Thymus (tissue), 11 donors: Measurements from ENCODE around the gene PRKACB. TPM values are rescaled to one million over a fixed set of nuclear protein-coding genes. Genes with fewer than 3 reads are reported as not detected.

ENCODE experiments used
- DNase-seq, 9 donors: peaks; one replicate each; pipeline ENCODE4 v3.0.0-alpha.2; 2013; ENCODE audit warnings: low spot score in 9 of 9, low read depth in 6 of 9, missing footprints in 1 of 9
- H3K27ac ChIP-seq, 2 donors: one replicate each; pipeline ENCODE4 v1.5.1; 2013; ENCODE audit warnings: control low read depth in 1 of 2, low read depth in 1 of 2, low read length in 1 of 2, mild to moderate bottlenecking in 1 of 2, moderate library complexity in 1 of 2
- H3K27me3 ChIP-seq, 2 donors: one replicate each; pipeline ENCODE4 v1.5.1; 2013; ENCODE audit warnings: low read length in 1 of 2; ENCODE audit not compliant: control insufficient read depth in 2 of 2, insufficient read depth in 1 of 2
- H3K36me3 ChIP-seq, 2 donors: one replicate each; pipeline ENCODE4 v1.5.1; 2013; ENCODE audit warnings: low read length in 1 of 2, mild to moderate bottlenecking in 1 of 2, moderate library complexity in 1 of 2; ENCODE audit not compliant: control insufficient read depth in 2 of 2, insufficient read depth in 2 of 2
- H3K4me1 ChIP-seq, 2 donors: one replicate each; pipeline ENCODE4 v1.5.1; 2013; ENCODE audit warnings: low read length in 2 of 2; ENCODE audit not compliant: control insufficient read depth in 2 of 2, insufficient read depth in 2 of 2
- H3K4me3 ChIP-seq, 2 donors: one replicate each; pipeline ENCODE4 v1.5.1; 2013; ENCODE audit warnings: low read length in 2 of 2, control low read depth in 1 of 2, mild to moderate bottlenecking in 1 of 2
- H3K9me3 ChIP-seq, 2 donors: one replicate each; pipeline ENCODE4 v1.5.1; 2013; ENCODE audit warnings: low read length in 1 of 2, mild to moderate bottlenecking in 1 of 2; ENCODE audit not compliant: control insufficient read depth in 2 of 2, insufficient read depth in 1 of 2
- WGBS: extraction: QIAGEN DNeasy Blood & Tissue Kit; methylation state at CpG from one replicate; pipeline ENCODE4 v1.1.7; 2013; 5-methylcytosine and 5-hydroxymethylcytosine counted together
- polyA plus RNA-seq: library from polyadenylated mRNA; stranded (reverse); fragments of 200-250 nt; gene quantifications from one replicate; pipeline ENCODE4 v1.2.3, GENCODE V29; 2013
- total RNA-seq: library from RNA; stranded (reverse); fragments of 120-200 nt; gene quantifications from one replicate; pipeline ENCODE4 v1.2.4, GENCODE V29; 2013
- donor health status: healthy.

The PRKACB gene
- total and polyA plus RNA-seq, 2 donors: 52.1 to 95.0 TPM

- Histone ChIP-seq H3K27ac (no peak overlapping the region), H3K4me1 (no peaks in the 10 kb centered on the region), H3K36me3 (peaks cover 0 to 3% of the 10 kb centered on the region in 2 donors), H3K4me3 (no peak overlapping the region), H3K27me3 (no peaks in the 10 kb centered on the region), H3K9me3 (no peaks in the 10 kb centered on the region)
- WGBS: 96% methylated on average over 7 of the region's 7 CpGs
- no peak for DNase-seq
These were observed 19.3 kb downstream of the PRKACB start for GRCh38 chr1:84163123-84163931.

- WGBS: 95% methylated on average over 5 of the region's 5 CpGs
- DNase-seq: no peak
These were observed 20.1 kb downstream of the PRKACB start for GRCh38 chr1:84164161-84164560.

GRCh38 chr1:84164567-84165021, 20.5 kb downstream of the PRKACB start:
- Histone ChIP-seq H3K4me3 (no peak overlapping the region), H3K36me3 (peaks cover 0 to 3% of the 10 kb centered on the region in 2 donors), H3K27ac (peak overlapping the region in 1 of 2 donors; percentile 21), H3K27me3 (no peaks in the 10 kb centered on the region), H3K9me3 (no peaks in the 10 kb centered on the region), H3K4me1 (no peaks in the 10 kb centered on the region)
- WGBS: 84% methylated on average over 6 of the region's 6 CpGs
- peak in 1 of 9 donors; percentile 17 for DNase-seq

More at GRCh38 chr1:84164161-84164560, 20.1 kb downstream of the PRKACB start:
- H3K27ac ChIP-seq: no peak overlapping the region
- peaks cover 0 to 3% of the 10 kb centered on the region in 2 donors for H3K36me3 ChIP-seq
- no peak overlapping the region for H3K4me3 ChIP-seq
- no peaks in the 10 kb centered on the region for H3K9me3 ChIP-seq
- H3K27me3 ChIP-seq: no peaks in the 10 kb centered on the region
- no peaks in the 10 kb centered on the region for H3K4me1 ChIP-seq

- 76% methylated on average over 1 of the region's 1 CpG for WGBS
- no peaks in the 10 kb centered on the region for H3K9me3 ChIP-seq
- no peak overlapping the region for H3K27ac ChIP-seq
- peak in 1 of 9 donors; percentile 32 for DNase-seq
- no peak overlapping the region for H3K4me3 ChIP-seq
- H3K27me3 ChIP-seq: no peaks in the 10 kb centered on the region
- no peaks in the 10 kb centered on the region for H3K4me1 ChIP-seq
- H3K36me3 ChIP-seq: peaks cover 0 to 3% of the 10 kb centered on the region in 2 donors
These were observed 21.5 kb downstream of the PRKACB start for GRCh38 chr1:84165601-84166000.

- 89% methylated on average over 1 of the region's 1 CpG for WGBS
- Histone ChIP-seq H3K4me3 (no peak overlapping the region), H3K36me3 (peaks cover 0 to 3% of the 10 kb centered on the region in 2 donors), H3K27ac (no peak overlapping the region), H3K9me3 (no peaks in the 10 kb centered on the region), H3K4me1 (no peaks in the 10 kb centered on the region), H3K27me3 (no peaks in the 10 kb centered on the region)
- DNase-seq: no peak
These were observed 22.7 kb downstream of the PRKACB start for GRCh38 chr1:84166797-84167196.

GRCh38 chr1:84168783-84169182, 24.7 kb downstream of the PRKACB start:
- no peaks in the 10 kb centered on the region for H3K4me1 ChIP-seq
- WGBS: 96% methylated on average over 2 of the region's 2 CpGs

GRCh38 chr1:84170171-84170570, 26.1 kb downstream of the PRKACB start:
- 85% methylated on average over 1 of the region's 1 CpG for WGBS
- H3K36me3 ChIP-seq: peaks cover 0 to 3% of the 10 kb centered on the region in 2 donors
- no peak overlapping the region for H3K27ac ChIP-seq
- no peaks in the 10 kb centered on the region for H3K9me3 ChIP-seq
- H3K27me3 ChIP-seq: no peaks in the 10 kb centered on the region
- no peak for DNase-seq
- H3K4me1 ChIP-seq: no peaks in the 10 kb centered on the region
- no peak overlapping the region for H3K4me3 ChIP-seq

More at GRCh38 chr1:84168783-84169182, 24.7 kb downstream of the PRKACB start:
- Histone ChIP-seq H3K9me3 (no peaks in the 10 kb centered on the region), H3K4me3 (no peak overlapping the region), H3K27ac (no peak overlapping the region), H3K27me3 (no peaks in the 10 kb centered on the region), H3K36me3 (peaks cover 0 to 3% of the 10 kb centered on the region in 2 donors)
- DNase-seq: no peak

- no peaks in the 10 kb centered on the region for H3K27me3 ChIP-seq
- H3K27ac ChIP-seq: no peak overlapping the region
- H3K36me3 ChIP-seq: peaks cover 0 to 3% of the 10 kb centered on the region in 2 donors
- no peak overlapping the region for H3K4me3 ChIP-seq
- WGBS: 99% methylated on average over 2 of the region's 2 CpGs
- no peaks in the 10 kb centered on the region for H3K9me3 ChIP-seq
- no peak for DNase-seq
- H3K4me1 ChIP-seq: no peaks in the 10 kb centered on the region
These were observed 27.4 kb downstream of the PRKACB start for GRCh38 chr1:84171481-84171880.

- no peaks in the 10 kb centered on the region for H3K9me3 ChIP-seq
- DNase-seq: no peak
- H3K27me3 ChIP-seq: no peaks in the 10 kb centered on the region
- H3K27ac ChIP-seq: no peak overlapping the region
- WGBS: 94% methylated on average over 4 of the region's 4 CpGs
- no peak overlapping the region for H3K4me3 ChIP-seq
- H3K4me1 ChIP-seq: no peaks in the 10 kb centered on the region
- no peaks in the 10 kb centered on the region for H3K36me3 ChIP-seq
These were observed 30.0 kb downstream of the PRKACB start for GRCh38 chr1:84174051-84174556.
